Ovary (tissue), 3 donors: Measurements from ENCODE around the gene KPTN.

Source experiments
- CTCF ChIP-seq, 3 donors: fragments of 450-650 bp in 2 of 3; fragments of 200-600 bp in 1 of 3; IDR thresholded peaks; one replicate each; pipeline versions ENCODE4 v1.5.1 to v1.8.0; 2016 to 2022; ENCODE audit warnings: antibody characterized with exemption in 3 of 3, mild to moderate bottlenecking in 1 of 3
- EP300 ChIP-seq: sonication (generic); formaldehyde crosslinking; IDR thresholded peaks from one replicate; pipeline ENCODE4 v1.6.1; 2017; ENCODE audit warnings: antibody characterized with exemption
- POLR2A ChIP-seq: fragments of 450-650 bp; IDR thresholded peaks from one replicate; pipeline ENCODE4 v1.6.1; 2017; ENCODE audit warnings: antibody characterized with exemption, mild to moderate bottlenecking, moderate library complexity
- donor health status: DM: no; HTN: no; CAD: no.

GRCh38 chr19:47509973-47510372 lies 26.0 kb upstream of the KPTN start:
- TF ChIP-seq POLR2A (no peak), CTCF (IDR thresholded peaks at IDR 0.05) (no peak), EP300 (no peak)
